GM12891 (cell line): ENCODE results near the gene PI4KA.

Source experiments
- DNase-seq: peaks from one replicate; pipeline ENCODE4 v3.0.0; 2011; ENCODE audit warnings: low spot score; ENCODE audit not compliant: insufficient read length
- FAIRE-seq: peaks from 2 replicates; lab custom pipeline; 2011; peaks lifted over from hg19 to GRCh38; lab: Jason Lieb, UNC
- PAX5 ChIP-seq: IDR thresholded peaks from 2 replicates; pipeline ENCODE4 v1.6.1; 2011; ENCODE audit warnings: low read length, moderate library complexity, mild to moderate bottlenecking; ENCODE audit not compliant: insufficient read depth, severe bottlenecking
- POLR2A ChIP-seq: IDR thresholded peaks from 2 replicates; pipeline ENCODE4 v1.6.1; 2011; ENCODE audit warnings: low read depth, low read length, control low read depth
- POLR2AphosphoS5 ChIP-seq: IDR thresholded peaks from 2 replicates; pipeline ENCODE4 v1.6.1; 2011; ENCODE audit warnings: low read depth, low read length, control low read depth
- POU2F2 ChIP-seq: IDR thresholded peaks from 2 replicates; pipeline ENCODE4 v1.6.1; 2011; ENCODE audit warnings: low read depth, mild to moderate bottlenecking, control low read depth, low read length, moderate library complexity
- SPI1 ChIP-seq: IDR thresholded peaks from 2 replicates; pipeline ENCODE4 v1.6.1; 2011; ENCODE audit warnings: low read depth, low read length, control low read depth
- TAF1 ChIP-seq: IDR thresholded peaks from 2 replicates; pipeline ENCODE4 v1.6.1; 2011; ENCODE audit warnings: low read depth, low read length, control low read depth

PI4KA gene

GRCh38 chr22:20658433-20659222 lies 200.0 kb downstream of the PI4KA start:
- TF ChIP-seq TAF1 (no peak), POLR2AphosphoS5 (no peak), POU2F2 (no peak), POLR2A (no peak)
- FAIRE-seq: no peak

GRCh38 chr22:20657963-20658362 lies 200.6 kb downstream of the PI4KA start:
- DNase-seq (no peak), FAIRE-seq (no peak)
- TF ChIP-seq POLR2AphosphoS5 (no peak), POLR2A (no peak), TAF1 (no peak), PAX5 (no peak), POU2F2 (no peak), SPI1 (no peak)

More at GRCh38 chr22:20658433-20659222, 200.0 kb downstream of the PI4KA start:
- no peak for DNase-seq
